Lung (tissue), 12 donors: ENCODE results near the gene PLEKHO2. TPM values are rescaled to one million over a fixed set of nuclear protein-coding genes. Genes with fewer than 3 reads are reported as not detected.

Experiments used
- ATAC-seq: fragments of 200-7000 bp; cut with Tn5 transposase; one replicate; pipeline ENCODE4 v1.9.1; 2020; ENCODE audit warnings: moderate number of reproducible peaks; ENCODE audit not compliant: insufficient read depth, low FRiP score
- DNase-seq, 3 donors: peaks; one replicate each; pipeline ENCODE4 v3.0.0-alpha.2; 2013 to 2017
- H3K27ac ChIP-seq, 2 donors: one replicate each; pipeline ENCODE4 v1.5.1; 2013; ENCODE audit warnings: mild to moderate bottlenecking in 2 of 2, moderate library complexity in 2 of 2, control low read depth in 1 of 2, inconsistent platforms in 1 of 2, low read depth in 1 of 2, low read length in 1 of 2
- H3K27me3 ChIP-seq, 3 donors: one replicate each; pipeline ENCODE4 v1.5.1; 2013; ENCODE audit warnings: low read length in 2 of 3; ENCODE audit not compliant: control insufficient read depth in 3 of 3, insufficient read depth in 3 of 3
- H3K36me3 ChIP-seq, 4 donors: one replicate each; pipeline ENCODE4 v1.5.1; 2013; ENCODE audit warnings: low read length in 4 of 4, mild to moderate bottlenecking in 1 of 4, moderate library complexity in 1 of 4; ENCODE audit not compliant: control insufficient read depth in 4 of 4, insufficient read depth in 4 of 4
- H3K4me1 ChIP-seq, 5 donors: one replicate each; pipeline ENCODE4 v1.5.1; 2013; ENCODE audit warnings: low read length in 5 of 5, mild to moderate bottlenecking in 2 of 5, moderate library complexity in 1 of 5; ENCODE audit not compliant: control insufficient read depth in 5 of 5, insufficient read depth in 5 of 5
- H3K4me3 ChIP-seq: one replicate; pipeline ENCODE4 v1.5.1; 2013; ENCODE audit warnings: mild to moderate bottlenecking, control low read depth, moderate library complexity
- H3K9ac ChIP-seq, 2 donors: one replicate each; pipeline ENCODE4 v1.5.1; 2013; ENCODE audit warnings: low read length in 2 of 2, control low read depth in 1 of 2; ENCODE audit not compliant: insufficient read depth in 1 of 2
- H3K9me3 ChIP-seq, 4 donors: one replicate each; pipeline ENCODE4 v1.5.1; 2013; ENCODE audit warnings: low read length in 3 of 4, mild to moderate bottlenecking in 1 of 4, moderate library complexity in 1 of 4; ENCODE audit not compliant: control insufficient read depth in 4 of 4, insufficient read depth in 3 of 4
- CTCF ChIP-seq: IDR thresholded peaks from 2 replicates; pipeline ENCODE4 v1.5.1; 2012; ENCODE audit warnings: mild to moderate bottlenecking; ENCODE audit errors: control extremely low read depth, extremely low read depth
- WGBS, 2 donors: extraction: QIAGEN DNeasy Blood & Tissue Kit; methylation state at CpG; one replicate each; pipeline ENCODE4 v1.1.7; 2013; 5-methylcytosine and 5-hydroxymethylcytosine counted together
- polyA plus RNA-seq, 2 donors: library from polyadenylated mRNA; stranded (reverse); fragments of 200-250 nt; gene quantifications; one replicate each; pipeline ENCODE4 v1.2.1, GENCODE V29; 2013
- total RNA-seq, 2 donors: library from RNA; depleted of rRNA in 1 of 2; stranded (reverse); fragments of >200 nt in 1 of 2; gene quantifications; one replicate each; pipeline ENCODE4 v1.2.1, GENCODE V29; 2014 to 2021
- donor health status: control.
- donor health status: control.
- donor health status: Bipolar disorder and iron deficiency.
- donor health status: healthy.
- donor health status: DM: yes; HTN: yes; CAD: no.

Gene PLEKHO2
- total and polyA plus RNA-seq, 4 donors, result 25.6 to 84.1 (median 56.1) TPM

DNA sequence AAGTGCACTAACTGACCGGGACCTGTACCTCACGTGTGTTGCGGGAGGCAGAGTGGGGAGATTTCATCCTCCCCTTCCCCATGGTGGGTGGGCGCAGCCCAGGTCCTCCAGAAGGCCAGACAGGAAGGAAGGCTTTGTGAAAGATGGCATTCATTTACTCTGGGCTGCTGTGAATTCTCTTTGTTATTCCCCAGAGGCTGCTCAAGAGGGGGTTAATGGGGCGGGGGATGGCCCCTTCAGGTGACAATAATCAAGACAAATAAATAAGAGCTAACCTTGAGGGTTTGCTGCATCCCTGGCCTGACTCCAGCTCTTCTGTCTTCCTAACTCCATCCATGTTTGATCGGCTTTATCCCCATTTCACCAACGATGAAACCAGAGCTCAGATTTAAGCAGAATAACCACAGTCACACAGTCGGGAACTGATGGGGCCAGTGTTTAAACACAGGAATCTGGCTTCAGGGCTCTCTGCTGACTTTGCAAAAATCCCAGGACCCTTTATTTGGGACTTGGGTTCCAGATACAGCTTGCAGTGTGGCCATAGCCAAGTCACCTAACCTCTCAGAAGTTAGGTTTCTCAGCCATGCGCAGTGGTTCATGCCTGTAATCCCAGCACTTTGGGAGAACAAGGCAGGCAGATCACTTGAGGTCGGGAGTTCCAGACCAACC, 32.8 kb upstream of the PLEKHO2 start:
- WGBS, 2 donors, result 76 to 80% methylated on average over 10 of the region's 10 CpGs
- H3K36me3 ChIP-seq, result no peaks in the 10 kb centered on the region
- TF ChIP-seq CTCF, result no peak

GRCh38 chr15:64809649-64810496, 31.8 kb upstream of the PLEKHO2 start:
- no peak overlapping the region for H3K4me3 ChIP-seq
- H3K9me3 ChIP-seq, result no peaks in the 10 kb centered on the region
- peaks cover 0 to 10% (median 0%) of the 10 kb centered on the region in 5 donors for H3K4me1 ChIP-seq
- no peaks in the 10 kb centered on the region for H3K27me3 ChIP-seq
- 35 to 37% methylated on average over 14 of the region's 14 CpGs for WGBS, 2 donors
- H3K27ac ChIP-seq, result no peak overlapping the region
- no peak overlapping the region for H3K9ac ChIP-seq
- TF ChIP-seq CTCF, result peak; percentile 89
- DNase-seq (peak; percentile 81 to 85 (median 83)), ATAC-seq (peak; percentile 82)
- no peaks in the 10 kb centered on the region for H3K36me3 ChIP-seq

More for the DNA sequence above, 32.8 kb upstream of the PLEKHO2 start:
- Histone ChIP-seq H3K9me3 (no peaks in the 10 kb centered on the region), H3K4me3 (no peak overlapping the region), H3K27me3 (no peaks in the 10 kb centered on the region), H3K9ac (no peak overlapping the region), H3K27ac (no peak overlapping the region), H3K4me1 (peaks cover 0 to 10% (median 0%) of the 10 kb centered on the region in 5 donors)
- ATAC-seq (no peak), DNase-seq (no peak)

- H3K27ac ChIP-seq, result no peak overlapping the region
- H3K9ac ChIP-seq, result peak overlapping the region in 1 of 2 donors; percentile 34
- ATAC-seq, result no peak
- WGBS, 2 donors, result 87 to 89% methylated on average over 6 of the region's 6 CpGs
- H3K4me3 ChIP-seq, result no peak overlapping the region
- H3K27me3 ChIP-seq, result no peaks in the 10 kb centered on the region
- H3K9me3 ChIP-seq, result no peaks in the 10 kb centered on the region
- TF ChIP-seq CTCF, result no peak
- no peaks in the 10 kb centered on the region for H3K36me3 ChIP-seq
- no peak for DNase-seq
- H3K4me1 ChIP-seq, result peaks cover 0 to 10% (median 0%) of the 10 kb centered on the region in 5 donors
Observed at GRCh38 chr15:64810497-64811326, 31.0 kb upstream of the PLEKHO2 start.
